SKM-1 treated with dmso at 0.1 percent for 144 hours (cell line): Measurements from ENCODE around the gene HMGN3.

Experiments used
- DNase-seq: peaks from one replicate; lab custom pipeline; 2025; ENCODE audit not compliant: unreplicated experiment; lab: John Stamatoyannopoulos, UW

HMGN3 gene

GRCh38 chr6:79233611-79234149 lies 802 bp downstream of the HMGN3 start:
- peak; percentile 82 for DNase-seq

GRCh38 chr6:79232696-79233462 lies 1.6 kb downstream of the HMGN3 start:
- no peak for DNase-seq

- no peak for DNase-seq
These were observed 2.8 kb downstream of the HMGN3 start for GRCh38 chr6:79231666-79232065.

- no peak for DNase-seq
These were observed 3.4 kb downstream of the HMGN3 start for GRCh38 chr6:79231101-79231500.

- no peak for DNase-seq
These were observed 4.3 kb downstream of the HMGN3 start for GRCh38 chr6:79230149-79230548.

- DNase-seq: no peak
These were observed 7.0 kb downstream of the HMGN3 start for GRCh38 chr6:79227445-79227844.

GRCh38 chr6:79226660-79227059 lies 7.8 kb downstream of the HMGN3 start:
- no peak for DNase-seq

GRCh38 chr6:79225717-79226599 lies 8.5 kb downstream of the HMGN3 start:
- DNase-seq: no peak

- no peak for DNase-seq
These were observed 10.7 kb downstream of the HMGN3 start for GRCh38 chr6:79223611-79224404.

GRCh38 chr6:79215213-79215824 lies 19.2 kb downstream of the HMGN3 start:
- no peak for DNase-seq

- DNase-seq: no peak
These were observed 21.6 kb downstream of the HMGN3 start for GRCh38 chr6:79212859-79213258.

GRCh38 chr6:79208816-79209215 lies 25.7 kb downstream of the HMGN3 start:
- peak; percentile 10 for DNase-seq

GRCh38 chr6:79203753-79204253 lies 30.7 kb downstream of the HMGN3 start:
- DNase-seq: no peak

- no peak for DNase-seq
These were observed 31.9 kb downstream of the HMGN3 start for GRCh38 chr6:79202556-79202955.

- DNase-seq: no peak
These were observed 32.5 kb downstream of the HMGN3 start for GRCh38 chr6:79201983-79202382.

GRCh38 chr6:79201143-79201542 lies 33.3 kb downstream of the HMGN3 start:
- no peak for DNase-seq

- peak; percentile 79 for DNase-seq
These were observed 37.6 kb downstream of the HMGN3 start for GRCh38 chr6:79196912-79197311.

GRCh38 chr6:79193971-79194370 lies 40.5 kb downstream of the HMGN3 start:
- no peak for DNase-seq

GRCh38 chr6:79189760-79190350 lies 44.6 kb downstream of the HMGN3 start:
- DNase-seq: no peak

- DNase-seq: no peak
These were observed 45.5 kb downstream of the HMGN3 start for GRCh38 chr6:79188885-79189480.
